DOHH2 (cell line): ENCODE measurements around the gene EPG5.
"Not testable (repeated sequence)": the region's sequence is repeated elsewhere in the genome, so short reads cannot be mapped to it uniquely, and the experiment has no call there.

Experiments
- H3F3A ChIP-seq: fragments of 200-600 bp; sonication (generic), shearing (Covaris generic); 2 replicates; pipeline ENCODE4 v1.6.0; 2016; ENCODE audit warnings: antibody characterized with exemption, mild to moderate bottlenecking; ENCODE audit not compliant: control insufficient read depth, insufficient read depth
- H3K27ac ChIP-seq: fragments of 200-600 bp; sonication (generic); 2 replicates; pipeline ENCODE4 v1.5.1; 2014; ENCODE audit warnings: low read depth, mild to moderate bottlenecking, low read length, moderate library complexity
- H3K27me3 ChIP-seq: fragments of 200-600 bp; sonication (generic); 2 replicates; pipeline ENCODE4 v1.6.1; 2014; ENCODE audit warnings: mild to moderate bottlenecking, low read length, mixed read lengths; ENCODE audit not compliant: control insufficient read depth
- H3K36me3 ChIP-seq: fragments of 200-600 bp; sonication (generic); 2 replicates; pipeline ENCODE4 v1.6.1; 2014; ENCODE audit warnings: mild to moderate bottlenecking, low read length, moderate library complexity, mixed read lengths; ENCODE audit not compliant: control insufficient read depth
- H3K4me1 ChIP-seq: fragments of 200-600 bp; sonication (generic); 2 replicates; pipeline ENCODE4 v1.6.1; 2014; ENCODE audit warnings: mild to moderate bottlenecking, low read length, mixed read lengths; ENCODE audit not compliant: control insufficient read depth
- H3K4me2 ChIP-seq: fragments of 200-600 bp; sonication (generic); 2 replicates; pipeline ENCODE4 v1.6.0; 2014; ENCODE audit warnings: mild to moderate bottlenecking, low read length, moderate library complexity
- H3K4me3 ChIP-seq: fragments of 200-600 bp; sonication (generic); 2 replicates; pipeline ENCODE4 v1.5.1; 2014; ENCODE audit warnings: mild to moderate bottlenecking, low read length, mixed read lengths
- H3K79me2 ChIP-seq: fragments of 200-600 bp; sonication (generic); 2 replicates; pipeline ENCODE4 v1.6.1; 2014; ENCODE audit warnings: mild to moderate bottlenecking, low read length, mixed read lengths; ENCODE audit not compliant: control insufficient read depth
- H3K9me2 ChIP-seq: fragments of 200-600 bp; sonication (generic); replicated peaks from 2 replicates; pipeline ENCODE4 v1.6.1; 2014; ENCODE audit warnings: mild to moderate bottlenecking, low read length, mixed read lengths; ENCODE audit not compliant: control insufficient read depth
- H3K9me3 ChIP-seq: fragments of 200-600 bp; sonication (generic); 2 replicates; pipeline ENCODE4 v1.6.1; 2014; ENCODE audit warnings: antibody characterized with exemption, low read length, mixed read lengths; ENCODE audit not compliant: control insufficient read depth, insufficient read depth
- H4K20me1 ChIP-seq: fragments of 200-600 bp; sonication (generic); 2 replicates; pipeline ENCODE4 v1.6.0; 2014; ENCODE audit warnings: low read depth, mild to moderate bottlenecking, antibody characterized with exemption, low read length, moderate library complexity; ENCODE audit not compliant: control insufficient read depth, insufficient read depth
- EZH2phosphoT487 ChIP-seq: fragments of 200-600 bp; sonication (generic); IDR thresholded peaks from 2 replicates; pipeline ENCODE4 v1.6.1; 2017; ENCODE audit warnings: borderline replicate concordance, mild to moderate bottlenecking, antibody characterized with exemption, low read length, moderate library complexity, mixed read lengths
- TF ChIP-seq, protein P1 (sequence below): fragments of 200-600 bp; sonication (generic); IDR thresholded peaks from one replicate; pipeline ENCODE4 v1.5.1; 2014; ENCODE audit warnings: antibody characterized with exemption, mild to moderate bottlenecking, low read depth, low read length; ENCODE audit not compliant: poor library complexity, severe bottlenecking

The EPG5 gene

GRCh38 chr18:45993438-45993837 lies 26.3 kb upstream of the EPG5 start:
- Histone ChIP-seq H3K9me2 (no peaks in the 10 kb centered on the region), H3K79me2 (no peaks in the 10 kb centered on the region), H4K20me1 (no peaks in the 10 kb centered on the region), H3F3A (no peaks in the 10 kb centered on the region), H3K27me3 (peaks cover 5% of the 10 kb centered on the region), H3K27ac (no peak overlapping the region), H3K4me3 (no peak overlapping the region), H3K9me3 (no peaks in the 10 kb centered on the region), H3K36me3 (no peaks in the 10 kb centered on the region), H3K4me1 (no peaks in the 10 kb centered on the region), H3K4me2 (no peak overlapping the region)
- no peak for TF ChIP-seq EZH2phosphoT487

DNA sequence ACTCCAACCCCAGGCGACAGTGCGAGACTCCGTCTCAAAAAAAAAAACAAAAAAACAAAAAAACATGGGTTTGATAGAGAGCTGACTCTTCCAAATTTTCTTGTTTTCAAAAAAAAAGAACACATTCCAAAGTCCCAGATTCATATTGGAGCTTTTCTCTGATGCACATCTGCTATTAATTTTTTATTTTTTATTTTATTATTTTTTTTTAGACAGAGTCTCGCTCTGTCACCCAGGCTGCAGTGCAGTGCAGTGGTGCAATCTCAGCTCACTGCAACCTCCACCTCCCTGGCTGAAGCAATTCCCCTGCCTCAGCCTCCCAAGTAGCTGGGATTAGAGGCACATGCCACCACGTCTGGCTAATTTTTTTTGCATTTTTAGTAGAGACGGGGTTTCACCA lies 25.4 kb upstream of the EPG5 start:
- H3K36me3 ChIP-seq, H3K4me2 ChIP-seq, H4K20me1 ChIP-seq, H3K27ac ChIP-seq, H3K9me2 ChIP-seq, H3K79me2 ChIP-seq, H3K4me1 ChIP-seq, H3K9me3 ChIP-seq, H3K4me3 ChIP-seq, H3K27me3 ChIP-seq, H3F3A ChIP-seq: not testable (repeated sequence)

GRCh38 chr18:45991788-45992187 lies 24.7 kb upstream of the EPG5 start:
- peaks cover 5% of the 10 kb centered on the region for H3K27me3 ChIP-seq
- H3K9me2 ChIP-seq: no peaks in the 10 kb centered on the region
- H4K20me1 ChIP-seq: no peaks in the 10 kb centered on the region
- no peak overlapping the region for H3K27ac ChIP-seq
- H3K4me1 ChIP-seq: no peaks in the 10 kb centered on the region
- no peak overlapping the region for H3K4me3 ChIP-seq
- no peaks in the 10 kb centered on the region for H3F3A ChIP-seq
- no peak for TF ChIP-seq EZH2phosphoT487
- TF ChIP-seq, protein P1, sequence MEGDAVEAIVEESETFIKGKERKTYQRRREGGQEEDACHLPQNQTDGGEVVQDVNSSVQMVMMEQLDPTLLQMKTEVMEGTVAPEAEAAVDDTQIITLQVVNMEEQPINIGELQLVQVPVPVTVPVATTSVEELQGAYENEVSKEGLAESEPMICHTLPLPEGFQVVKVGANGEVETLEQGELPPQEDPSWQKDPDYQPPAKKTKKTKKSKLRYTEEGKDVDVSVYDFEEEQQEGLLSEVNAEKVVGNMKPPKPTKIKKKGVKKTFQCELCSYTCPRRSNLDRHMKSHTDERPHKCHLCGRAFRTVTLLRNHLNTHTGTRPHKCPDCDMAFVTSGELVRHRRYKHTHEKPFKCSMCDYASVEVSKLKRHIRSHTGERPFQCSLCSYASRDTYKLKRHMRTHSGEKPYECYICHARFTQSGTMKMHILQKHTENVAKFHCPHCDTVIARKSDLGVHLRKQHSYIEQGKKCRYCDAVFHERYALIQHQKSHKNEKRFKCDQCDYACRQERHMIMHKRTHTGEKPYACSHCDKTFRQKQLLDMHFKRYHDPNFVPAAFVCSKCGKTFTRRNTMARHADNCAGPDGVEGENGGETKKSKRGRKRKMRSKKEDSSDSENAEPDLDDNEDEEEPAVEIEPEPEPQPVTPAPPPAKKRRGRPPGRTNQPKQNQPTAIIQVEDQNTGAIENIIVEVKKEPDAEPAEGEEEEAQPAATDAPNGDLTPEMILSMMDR: no peak
- H3K36me3 ChIP-seq: no peaks in the 10 kb centered on the region
- H3K4me2 ChIP-seq: no peak overlapping the region
- no peaks in the 10 kb centered on the region for H3K9me3 ChIP-seq
- H3K79me2 ChIP-seq: no peaks in the 10 kb centered on the region

- no peak for TF ChIP-seq EZH2phosphoT487
- TF ChIP-seq, protein P1: no peak
- Histone ChIP-seq H3K4me3 (no peak overlapping the region), H3K27ac (no peak overlapping the region), H3K36me3 (no peaks in the 10 kb centered on the region), H3K27me3 (peaks cover 7% of the 10 kb centered on the region), H3K4me1 (no peaks in the 10 kb centered on the region), H3K9me2 (no peaks in the 10 kb centered on the region), H3K79me2 (no peaks in the 10 kb centered on the region), H3K9me3 (no peaks in the 10 kb centered on the region), H3K4me2 (no peak overlapping the region), H4K20me1 (no peaks in the 10 kb centered on the region), H3F3A (no peaks in the 10 kb centered on the region)
Observed at GRCh38 chr18:45984546-45985235, 17.6 kb upstream of the EPG5 start.
